C1 segment of cervical spinal cord (tissue), 14 donors: ENCODE results near the gene TRAF2.
"Not testable (repeated sequence)": the region's sequence is repeated elsewhere in the genome, so short reads cannot be mapped to it uniquely, and the experiment has no call there.

Experiments
- DNase-seq, 14 donors: peaks; one replicate each; lab custom pipeline; 2025; lab: John Stamatoyannopoulos, UW

The TRAF2 gene

DNA sequence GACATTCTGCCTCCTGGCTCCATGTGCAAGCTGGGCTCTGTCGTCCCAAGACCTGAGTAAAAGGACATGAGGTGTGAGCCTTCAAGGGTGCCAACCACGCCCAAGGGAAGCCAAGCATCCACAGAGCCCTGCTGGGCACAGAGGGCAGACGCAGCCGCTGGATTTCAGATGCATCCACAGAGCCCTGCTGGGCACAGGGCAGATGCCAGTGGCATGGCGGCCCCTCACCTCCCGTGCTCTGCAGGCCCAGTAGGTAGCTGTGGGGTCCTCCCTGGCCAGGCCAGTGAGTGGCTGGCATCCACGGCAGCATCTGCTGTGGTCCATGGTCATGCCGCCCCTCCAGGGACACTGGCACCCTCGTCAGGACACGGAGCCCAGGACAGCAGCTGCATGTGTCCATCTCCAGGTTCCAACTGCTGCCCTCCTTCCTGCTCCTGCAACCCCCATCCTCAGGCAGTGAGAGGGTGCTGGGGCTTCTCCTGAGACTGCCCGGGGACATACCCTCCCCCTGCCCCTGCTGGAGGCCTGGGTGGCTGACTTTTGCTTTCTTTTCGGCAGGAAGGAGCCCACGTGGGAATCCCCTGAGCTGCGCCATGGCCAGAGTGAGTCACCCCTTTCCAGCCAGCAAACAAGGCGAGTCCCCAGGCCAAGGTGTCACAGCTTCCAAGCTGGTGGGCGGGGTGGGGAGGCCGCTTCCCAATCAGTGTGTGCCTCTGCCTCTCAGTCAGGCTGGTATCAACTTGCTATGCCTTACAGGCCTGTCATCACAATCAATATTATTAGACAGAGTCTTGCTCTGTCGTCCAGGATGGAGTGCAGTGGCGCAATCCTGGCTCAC is 4.0 kb upstream of the TRAF2 start:
- peak in 2 of 14 donors; percentile 2 to 54 for DNase-seq

DNA sequence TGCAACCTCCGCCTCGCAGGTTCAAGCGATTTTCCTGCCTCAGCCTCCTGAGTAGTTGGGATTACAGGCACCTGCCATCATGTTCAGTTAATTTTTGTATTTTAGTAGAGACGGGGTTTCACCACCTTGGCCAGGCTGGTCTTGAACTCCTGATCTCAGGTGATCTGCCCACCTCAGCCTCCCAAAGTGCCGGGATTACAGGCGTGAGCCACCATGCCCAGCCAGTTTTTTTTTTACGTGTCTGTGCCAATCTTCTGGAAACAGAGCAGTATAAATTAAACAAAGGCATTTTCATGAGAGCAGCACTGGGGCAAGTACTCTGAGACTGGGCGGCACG is 3.4 kb upstream of the TRAF2 start:
- not testable (repeated sequence) for DNase-seq

DNA sequence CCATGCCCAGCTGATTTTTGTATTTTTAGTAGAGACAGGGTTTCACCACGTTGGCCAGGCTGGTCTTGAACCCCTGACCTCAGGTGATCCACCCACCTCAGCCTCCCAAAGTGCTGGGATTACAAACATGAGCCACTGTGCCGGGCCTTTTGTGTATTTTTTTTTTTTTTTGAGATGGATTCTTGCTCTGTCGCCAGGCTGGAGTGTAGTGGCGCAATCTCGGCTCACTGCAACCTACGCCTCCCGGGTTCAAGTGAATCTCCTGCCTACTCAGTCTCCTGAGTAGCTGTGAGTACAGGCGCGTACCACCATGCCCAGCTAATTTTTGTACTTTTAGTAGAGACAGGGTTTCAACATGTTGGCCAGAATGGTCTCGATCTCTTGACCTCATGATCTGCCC is 2.6 kb upstream of the TRAF2 start:
- not testable (repeated sequence) for DNase-seq

DNA sequence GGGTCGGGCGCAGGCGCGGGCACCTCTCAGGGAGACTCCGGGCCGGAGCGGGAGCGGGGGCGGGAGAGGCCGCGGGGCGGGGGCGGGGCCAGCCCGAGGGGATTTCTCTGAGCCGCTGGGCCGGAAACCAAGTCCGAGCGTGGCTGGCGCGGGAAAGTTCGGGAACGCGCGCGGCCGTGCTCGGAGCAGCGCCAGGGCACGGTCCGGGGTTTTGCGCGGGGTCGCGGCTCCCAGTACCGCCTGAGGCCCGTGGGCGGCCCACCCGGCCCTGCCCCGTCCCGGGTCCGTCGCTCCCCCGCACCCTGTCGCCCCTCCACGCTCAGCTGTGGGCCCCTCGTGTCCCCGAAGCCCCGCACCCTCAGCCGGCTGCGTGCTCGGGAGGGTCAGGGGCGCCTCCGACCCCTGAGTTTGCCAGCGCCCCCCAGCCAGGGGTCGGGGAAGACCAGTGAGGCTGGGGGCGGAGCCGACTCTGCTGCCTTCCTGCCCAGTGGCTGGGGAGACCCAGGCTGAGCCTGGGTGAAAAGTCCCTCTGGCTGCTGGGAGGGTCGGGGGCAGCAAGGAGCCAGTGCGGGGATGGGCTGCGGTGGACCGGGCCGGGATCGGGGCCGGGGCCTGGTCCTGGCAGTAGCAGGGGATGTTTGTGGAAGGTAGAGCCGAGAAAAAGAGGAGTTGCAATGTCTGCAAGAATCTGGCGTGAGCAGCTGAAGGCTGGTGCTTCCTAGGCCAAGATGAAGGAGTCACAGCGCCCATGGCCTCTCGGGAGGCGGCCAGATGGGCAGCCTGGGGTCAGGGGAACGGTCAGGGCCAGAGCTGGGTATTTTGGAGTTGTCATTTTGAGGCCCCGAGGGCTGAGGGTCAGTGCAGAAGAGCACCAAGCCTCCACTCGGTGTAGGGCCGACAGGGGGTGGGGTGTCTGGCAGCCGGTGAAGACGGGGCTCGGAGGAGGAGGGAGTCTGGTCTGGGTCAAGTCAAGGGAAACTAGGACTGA is 588 bp downstream of the TRAF2 start:
- peak in 4 of 14 donors; percentile 19 to 54 (median 36) for DNase-seq

DNA sequence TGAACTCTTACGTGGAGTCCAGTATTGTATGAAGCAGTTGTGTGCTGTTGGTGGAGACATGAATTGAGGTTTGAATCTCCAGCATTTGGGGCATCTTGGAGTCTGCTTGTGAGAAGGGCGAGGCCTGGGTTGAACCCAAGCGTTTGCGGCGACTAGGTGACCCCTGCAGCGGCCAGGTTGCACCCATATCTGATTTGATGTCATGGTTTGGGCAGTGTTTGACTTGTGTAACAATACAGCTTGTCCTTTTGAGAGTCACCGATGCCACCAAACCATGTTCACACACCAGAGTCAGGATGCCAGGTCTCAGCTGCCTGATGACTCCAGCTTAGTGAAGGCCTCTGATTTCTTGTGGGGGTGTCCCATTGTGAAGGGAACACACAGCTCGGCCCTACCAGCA is 2.1 kb downstream of the TRAF2 start:
- no peak for DNase-seq

DNA sequence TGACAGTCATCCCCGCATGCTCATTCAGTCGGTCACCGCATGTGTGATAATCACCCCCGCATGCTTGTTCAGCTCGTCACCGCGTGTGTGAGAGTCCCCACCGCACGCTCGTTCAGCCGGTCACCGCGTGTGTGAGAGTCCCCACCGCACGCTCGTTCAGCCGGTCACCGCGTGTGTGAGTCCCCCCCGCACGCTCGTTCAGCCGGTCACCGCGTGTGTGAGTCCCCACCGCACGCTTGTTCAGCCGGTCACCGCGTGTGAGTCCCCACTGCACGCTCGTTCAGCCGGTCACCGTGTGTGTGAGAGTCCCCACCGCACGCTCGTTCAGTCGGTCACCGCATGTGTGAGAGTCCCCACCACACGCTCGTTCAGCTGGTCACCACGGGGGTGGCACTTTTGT is 3.5 kb downstream of the TRAF2 start:
- no peak for DNase-seq

DNA sequence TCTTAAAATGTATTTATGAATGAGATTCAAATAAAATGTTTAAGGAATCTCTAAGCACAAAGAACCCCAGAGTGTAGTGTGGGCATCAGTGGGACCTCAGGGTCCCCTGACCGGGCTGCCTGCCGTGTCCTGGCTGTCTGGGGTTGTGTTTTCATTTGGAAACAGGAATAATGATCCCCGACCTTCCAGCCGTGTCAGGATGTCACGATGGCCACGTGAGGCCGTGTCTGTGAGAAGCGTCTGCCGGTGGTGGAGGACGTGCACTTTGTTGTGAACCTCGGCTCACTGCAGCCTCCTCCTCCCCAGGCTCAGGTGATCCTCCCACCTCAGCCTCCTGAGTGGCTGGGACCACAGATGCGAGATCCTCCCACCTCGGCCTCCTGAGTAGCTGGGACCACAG is 4.3 kb downstream of the TRAF2 start:
- no peak for DNase-seq

DNA sequence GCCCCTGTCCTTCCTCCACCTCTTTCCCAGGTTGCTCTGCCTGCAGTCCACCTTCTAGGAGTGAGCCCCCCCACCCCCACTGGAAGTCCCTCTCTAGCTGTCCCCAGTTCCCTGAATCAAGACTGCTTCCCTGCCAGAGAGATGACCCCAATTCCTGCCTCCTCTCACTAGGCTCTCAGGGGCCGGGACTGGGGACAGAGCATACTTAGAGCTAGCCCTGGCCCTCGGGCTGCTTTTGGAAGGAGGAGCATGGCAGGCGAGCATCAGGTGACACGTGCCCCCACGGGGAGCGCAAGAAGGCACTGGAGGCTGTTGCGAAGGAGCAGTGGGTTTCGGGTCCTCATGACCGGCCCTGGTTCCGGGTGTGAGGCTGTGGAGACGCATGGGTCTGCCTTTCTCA is 9.7 kb downstream of the TRAF2 start:
- DNase-seq: no peak

DNA sequence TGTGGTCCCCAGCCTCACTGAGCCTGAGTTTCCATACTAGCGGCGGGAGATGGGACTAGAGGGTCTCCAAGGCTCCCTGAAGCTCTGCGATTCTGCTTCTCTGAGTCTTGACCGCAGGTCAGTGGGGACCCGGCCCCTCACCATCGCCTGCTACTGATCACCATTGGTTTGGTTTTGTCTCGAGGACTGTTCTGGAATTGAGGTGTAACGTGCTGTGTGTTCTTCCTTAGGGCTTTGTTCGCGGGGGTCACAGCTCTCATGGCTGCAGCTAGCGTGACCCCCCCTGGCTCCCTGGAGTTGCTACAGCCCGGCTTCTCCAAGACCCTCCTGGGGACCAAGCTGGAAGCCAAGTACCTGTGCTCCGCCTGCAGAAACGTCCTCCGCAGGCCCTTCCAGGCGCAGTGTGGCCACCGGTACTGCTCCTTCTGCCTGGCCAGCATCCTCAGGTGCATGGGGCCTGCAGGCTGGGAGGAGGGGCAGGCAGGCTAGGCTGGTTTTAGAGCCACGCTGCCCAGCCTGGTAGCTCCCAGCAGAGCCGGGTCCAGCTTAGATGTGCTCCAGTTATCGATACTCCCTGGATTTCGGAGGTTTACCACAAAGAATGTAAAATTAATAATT is 12.3 kb downstream of the TRAF2 start:
- DNase-seq: no peak

DNA sequence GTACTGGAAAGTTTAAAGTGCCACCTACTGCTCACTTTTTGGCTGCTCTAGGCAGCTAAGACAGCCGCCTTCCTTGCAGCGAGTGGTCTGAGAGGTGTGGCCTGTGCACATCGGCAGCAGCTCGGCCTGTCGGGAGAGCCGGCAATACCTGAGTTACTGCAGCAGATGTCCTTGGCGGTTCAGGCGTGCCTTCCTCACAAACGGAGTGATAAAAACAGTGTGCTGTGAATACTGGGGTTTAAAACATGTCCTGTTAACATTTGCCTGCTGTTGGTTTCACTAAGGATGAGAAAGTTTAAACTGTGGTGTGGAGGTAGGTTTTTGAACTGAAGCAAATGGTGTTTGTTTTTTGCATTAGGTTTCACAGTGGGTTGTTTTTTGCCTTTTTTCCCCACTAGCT is 12.9 kb downstream of the TRAF2 start:
- DNase-seq: no peak

DNA sequence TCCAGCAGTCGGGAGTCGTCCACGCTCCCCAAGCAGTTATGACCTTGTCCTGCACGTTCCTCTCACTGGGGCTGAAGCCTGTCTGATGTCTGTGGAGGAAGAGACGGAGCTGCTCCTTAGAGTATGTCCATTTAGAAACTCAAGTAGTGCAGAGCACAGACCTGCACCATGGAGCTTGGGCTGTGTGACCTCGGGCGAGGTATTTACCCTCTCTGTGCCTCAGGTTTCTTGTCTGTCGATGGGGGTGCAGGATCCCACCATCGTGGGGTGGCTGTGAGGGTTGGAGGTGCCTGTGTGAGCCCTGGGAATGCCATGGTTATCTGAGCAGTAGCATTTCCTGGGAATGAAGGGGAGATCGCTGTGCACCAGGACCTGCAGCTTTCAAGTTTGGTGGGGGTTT is 14.2 kb downstream of the TRAF2 start:
- no peak for DNase-seq

DNA sequence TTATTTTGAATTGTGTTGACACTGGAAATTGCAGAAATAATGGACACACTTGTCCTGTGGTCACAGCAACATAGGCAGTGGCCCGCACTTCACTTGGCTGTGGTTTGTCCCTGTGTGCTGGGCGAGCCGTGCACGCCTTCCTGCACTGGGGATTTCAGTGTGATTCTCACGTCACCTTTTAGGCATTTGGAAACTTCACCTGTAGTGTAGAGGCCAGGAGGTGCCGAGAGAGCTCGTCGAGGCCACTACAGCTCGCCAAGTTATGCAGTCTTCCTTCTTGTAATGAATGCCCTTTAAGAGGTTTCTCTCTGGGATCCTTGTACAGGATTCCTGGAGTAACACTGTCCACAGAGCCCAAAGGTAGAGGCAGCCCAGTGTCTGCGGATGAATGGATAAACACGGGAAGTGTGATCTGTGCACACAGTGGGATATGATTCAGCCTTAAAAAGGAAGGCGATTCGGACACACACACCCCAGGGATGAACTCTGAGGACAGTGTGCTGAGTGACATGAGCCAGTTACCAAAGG is 14.7 kb downstream of the TRAF2 start:
- no peak for DNase-seq

DNA sequence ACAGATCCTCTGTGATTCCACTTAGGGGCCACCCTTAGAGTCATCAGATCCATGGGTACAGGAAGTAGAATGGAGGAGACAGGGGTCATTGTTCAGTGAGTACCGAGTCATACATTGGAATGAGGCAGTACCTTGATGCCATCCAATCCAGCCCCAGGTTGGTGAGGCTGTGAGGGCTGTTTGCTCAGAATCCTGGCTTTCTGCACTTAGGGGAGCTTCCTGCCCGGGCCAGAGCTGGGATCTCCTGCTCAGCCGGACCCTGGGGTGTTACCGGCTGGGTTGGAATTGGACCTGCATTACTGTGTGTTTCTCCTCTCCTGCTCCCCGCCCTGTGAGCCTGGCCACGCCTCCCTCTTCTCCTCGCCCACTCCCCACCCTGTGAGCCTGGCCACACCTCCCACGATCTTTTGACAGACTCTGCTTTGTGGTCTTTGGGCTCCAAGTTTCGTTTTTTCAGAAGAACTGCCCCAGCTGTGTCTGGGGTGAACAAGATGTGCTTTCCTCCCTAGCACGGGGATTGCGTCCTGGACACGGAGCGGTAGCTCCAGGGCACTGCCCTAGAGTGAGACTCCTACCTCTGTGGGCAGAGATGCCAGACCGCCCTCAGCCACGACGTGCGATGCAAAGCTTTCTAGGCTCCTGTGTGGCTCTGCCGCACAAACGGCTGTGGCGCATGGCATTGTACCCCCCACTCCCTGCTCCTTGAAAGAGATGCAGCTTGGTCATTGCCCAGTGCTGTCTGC is 15.4 kb downstream of the TRAF2 start:
- no peak for DNase-seq

DNA sequence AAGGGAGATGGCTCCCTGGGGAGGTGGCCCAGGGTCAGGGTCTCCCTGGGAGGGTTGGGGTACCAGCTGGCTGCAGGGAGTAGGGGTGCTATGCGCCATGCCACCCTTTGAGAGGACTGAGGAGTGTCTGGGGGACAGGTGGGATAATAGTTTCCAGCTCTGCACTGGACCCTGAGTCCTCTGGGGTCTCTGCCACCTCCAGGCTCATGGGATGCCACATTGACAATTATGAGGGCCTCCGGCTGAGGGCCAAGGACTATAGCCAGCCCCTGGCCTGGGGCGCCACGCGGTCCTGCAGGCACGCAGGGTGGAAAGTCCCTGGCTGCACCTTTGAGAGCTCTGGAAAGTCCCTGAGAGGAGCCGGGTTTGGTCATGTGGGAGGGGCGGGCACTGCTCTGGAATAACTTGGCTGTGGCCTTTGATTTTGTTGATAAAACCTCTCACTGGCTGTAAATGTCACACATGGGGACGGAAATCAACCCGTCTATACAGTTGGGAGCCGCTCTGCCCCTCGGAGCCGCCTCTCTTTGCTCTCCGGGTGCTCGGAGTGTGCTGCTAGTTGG is 16.0 kb downstream of the TRAF2 start:
- DNase-seq: no peak

DNA sequence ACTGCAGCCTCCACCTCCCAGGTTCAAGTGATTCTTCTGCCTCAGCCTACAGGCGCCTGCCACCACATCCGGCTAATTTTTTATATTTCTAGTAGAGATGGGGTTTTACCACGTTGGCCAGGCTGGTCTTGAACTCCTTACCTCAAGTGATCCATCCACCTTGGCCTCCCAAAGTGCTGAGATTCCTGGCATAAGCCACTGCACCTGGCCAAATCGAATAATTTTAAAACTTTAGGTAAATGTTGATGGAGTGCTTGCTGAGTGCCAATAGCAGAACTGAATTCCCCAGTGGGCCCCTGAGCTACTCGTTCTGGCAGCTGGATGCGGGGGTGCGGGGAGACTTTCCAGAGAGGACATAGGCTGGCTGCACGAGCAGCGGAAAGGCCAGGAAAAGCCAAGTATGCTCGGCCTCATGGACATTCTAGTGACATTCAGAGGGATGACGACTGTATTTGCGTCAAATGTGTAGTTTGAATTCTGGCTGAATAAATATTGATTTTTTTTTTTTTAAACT is 16.8 kb downstream of the TRAF2 start:
- DNase-seq: no peak

DNA sequence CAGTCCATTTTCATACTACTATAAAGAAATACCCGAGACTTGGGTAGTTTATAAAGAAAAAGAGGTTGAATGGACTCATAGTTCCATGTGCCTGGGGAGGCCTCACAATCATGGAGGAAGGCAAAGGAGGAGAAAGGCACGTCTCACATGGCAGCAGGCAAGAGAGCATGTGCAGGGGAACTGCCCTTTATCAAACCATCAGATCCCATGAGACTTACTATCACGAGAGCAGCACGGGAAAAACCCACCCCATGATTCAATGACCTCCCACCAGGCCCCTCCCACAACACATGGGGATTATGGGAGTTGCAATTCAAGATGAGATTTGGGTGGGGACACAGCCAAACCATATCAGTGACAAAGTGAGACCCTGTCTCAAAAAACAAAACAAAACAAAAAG is 19.9 kb downstream of the TRAF2 start:
- no peak for DNase-seq

DNA sequence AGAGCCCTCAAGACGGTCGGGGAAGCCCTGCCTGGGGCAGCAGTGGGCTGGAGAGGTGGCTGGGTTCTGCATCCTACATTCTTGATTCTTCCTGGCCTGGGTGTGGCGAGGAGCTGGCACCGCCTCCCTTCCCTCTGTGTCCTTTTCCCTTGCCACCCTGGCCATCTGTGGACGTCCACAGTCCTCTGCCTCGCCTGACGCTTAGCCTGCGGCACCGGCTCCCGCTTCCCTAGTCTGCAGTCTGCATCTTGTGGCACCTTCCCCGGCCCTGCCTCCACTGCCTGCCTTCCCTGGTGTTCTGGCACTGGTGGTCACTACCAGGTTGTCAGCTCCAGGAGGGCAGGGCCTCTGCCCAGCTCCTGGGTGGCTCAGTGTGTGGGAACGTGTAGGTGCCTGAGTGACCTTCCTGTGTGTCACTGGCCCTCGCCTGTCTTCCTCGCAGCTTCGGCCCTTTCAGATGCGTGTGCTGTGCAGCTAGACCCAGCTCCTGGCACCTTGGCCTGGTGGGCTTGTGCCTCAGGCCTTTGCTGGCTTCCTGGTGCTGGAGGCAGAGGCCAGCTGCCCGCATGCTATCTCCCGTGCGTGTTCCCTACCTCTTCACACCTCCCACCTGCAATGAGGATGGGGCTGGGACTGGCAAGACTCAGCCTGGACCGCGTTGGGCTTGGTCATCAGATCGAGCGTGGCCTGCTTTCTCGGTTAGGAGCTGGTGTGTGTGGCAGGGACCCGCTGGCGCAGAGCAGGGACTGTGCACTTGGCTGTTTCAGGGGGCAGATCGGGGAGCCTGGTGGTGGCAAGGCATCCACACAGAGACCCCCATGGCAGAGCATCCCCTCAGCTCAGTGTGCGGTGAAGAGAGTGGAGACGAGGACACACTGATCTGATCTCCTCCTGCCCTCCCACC is 20.9 kb downstream of the TRAF2 start:
- peak in 1 of 14 donors; percentile 42 for DNase-seq

DNA sequence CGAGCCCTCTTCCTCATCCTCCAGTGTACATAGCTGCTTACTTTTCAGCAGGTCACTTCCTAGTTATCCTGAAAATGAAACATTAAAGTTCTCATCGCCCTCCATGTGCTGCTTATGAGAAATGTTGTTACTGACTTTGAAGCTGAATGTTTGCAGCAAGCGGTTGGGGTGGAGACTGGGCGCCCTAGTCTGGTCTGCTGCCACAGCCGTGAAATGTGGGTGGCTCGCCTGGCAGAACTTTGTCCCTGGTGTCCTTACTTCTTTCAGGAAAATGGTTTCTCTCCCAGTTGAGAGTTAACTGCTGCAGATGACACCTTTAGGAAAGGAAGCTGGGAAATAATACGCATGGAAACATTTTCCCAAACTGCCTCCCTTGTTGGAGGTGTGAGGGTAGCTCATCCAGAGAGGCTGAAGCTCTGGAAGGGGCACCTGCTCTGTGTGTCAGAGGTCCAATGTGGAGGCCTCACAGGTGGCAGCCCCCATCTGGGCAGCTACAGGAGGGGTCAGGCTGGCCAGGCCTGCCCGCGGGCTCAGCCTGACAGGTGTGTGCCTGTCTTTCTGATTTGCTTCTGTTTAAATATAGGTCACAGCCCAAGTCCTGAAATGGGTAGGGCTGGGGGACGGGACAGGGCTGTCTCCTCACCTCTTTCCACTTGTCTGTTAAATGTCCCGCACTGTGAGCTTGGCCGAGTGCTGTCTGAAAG is 24.0 kb downstream of the TRAF2 start:
- no peak for DNase-seq

DNA sequence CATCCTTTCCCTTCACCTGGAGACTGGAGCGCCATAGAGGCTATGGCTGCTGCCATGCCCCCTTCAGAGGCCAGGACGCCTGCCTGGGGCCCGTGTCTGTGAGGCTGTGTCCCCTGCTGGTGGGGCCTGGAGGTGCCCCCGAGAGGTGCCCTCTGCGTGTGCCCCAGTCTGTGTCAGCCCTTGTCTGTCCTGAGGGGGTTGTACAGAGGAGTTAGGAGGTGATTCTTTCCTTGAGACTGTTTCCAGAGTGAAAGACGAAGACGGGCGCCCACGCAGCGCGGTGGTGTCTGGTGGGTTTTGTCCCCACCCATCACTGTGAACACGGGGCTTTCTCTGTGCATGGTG is 24.6 kb downstream of the TRAF2 start:
- no peak for DNase-seq
